Measurements from ENCODE around the gene NCBP3. TPM values are rescaled to one million over a fixed set of nuclear protein-coding genes. Genes with fewer than 3 reads are reported as not detected.

Gene NCBP3
- total RNA-seq, 4 donors from 2014 or later = 22.2 to 25.7 (median 24.3) TPM

- no peak overlapping the region for H3K27ac ChIP-seq
- ATAC-seq = no peak
- TF ChIP-seq, protein P1, sequence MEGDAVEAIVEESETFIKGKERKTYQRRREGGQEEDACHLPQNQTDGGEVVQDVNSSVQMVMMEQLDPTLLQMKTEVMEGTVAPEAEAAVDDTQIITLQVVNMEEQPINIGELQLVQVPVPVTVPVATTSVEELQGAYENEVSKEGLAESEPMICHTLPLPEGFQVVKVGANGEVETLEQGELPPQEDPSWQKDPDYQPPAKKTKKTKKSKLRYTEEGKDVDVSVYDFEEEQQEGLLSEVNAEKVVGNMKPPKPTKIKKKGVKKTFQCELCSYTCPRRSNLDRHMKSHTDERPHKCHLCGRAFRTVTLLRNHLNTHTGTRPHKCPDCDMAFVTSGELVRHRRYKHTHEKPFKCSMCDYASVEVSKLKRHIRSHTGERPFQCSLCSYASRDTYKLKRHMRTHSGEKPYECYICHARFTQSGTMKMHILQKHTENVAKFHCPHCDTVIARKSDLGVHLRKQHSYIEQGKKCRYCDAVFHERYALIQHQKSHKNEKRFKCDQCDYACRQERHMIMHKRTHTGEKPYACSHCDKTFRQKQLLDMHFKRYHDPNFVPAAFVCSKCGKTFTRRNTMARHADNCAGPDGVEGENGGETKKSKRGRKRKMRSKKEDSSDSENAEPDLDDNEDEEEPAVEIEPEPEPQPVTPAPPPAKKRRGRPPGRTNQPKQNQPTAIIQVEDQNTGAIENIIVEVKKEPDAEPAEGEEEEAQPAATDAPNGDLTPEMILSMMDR (IDR thresholded peaks at IDR 0.05) = no peak
- TF ChIP-seq EP300 (IDR thresholded peaks at IDR 0.05) = no peak
- no peak for TF ChIP-seq POLR2A (IDR thresholded peaks at IDR 0.05)
- no peak for TF ChIP-seq POLR2AphosphoS5 (IDR thresholded peaks at IDR 0.05)
- peaks cover 11% of the 10 kb centered on the region for H3K27me3 ChIP-seq
- H3K4me1 ChIP-seq = no peaks in the 10 kb centered on the region
- H3K9me3 ChIP-seq = no peaks in the 10 kb centered on the region
- no peaks in the 10 kb centered on the region for H3K36me3 ChIP-seq
- H3K4me3 ChIP-seq = no peak overlapping the region
- 82 to 86% methylated on average over 4 to 6 of the region's 20 CpGs for WGBS, 2 donors (ENCODE audit: low coverage in 1 of 2)
Observed at GRCh38 chr17:3777366-3778120, 68.5 kb downstream of the NCBP3 start.

GRCh38 chr17:3773966-3774365 lies 72.1 kb downstream of the NCBP3 start:
- TF ChIP-seq EP300 (IDR thresholded peaks at IDR 0.05) (no peak), POLR2A (IDR thresholded peaks at IDR 0.05) (no peak)
- ATAC-seq = no peak
- WGBS, 2 donors (ENCODE audit: low coverage in 1 of 2) = 80% methylated on average over 1 of the region's 3 CpGs; no CpG with 5 or more reads in 1 of the 2 donors
- no peaks in the 10 kb centered on the region for H3K4me1 ChIP-seq
- no peaks in the 10 kb centered on the region for H3K9me3 ChIP-seq
- no peaks in the 10 kb centered on the region for H3K36me3 ChIP-seq
- H3K27ac ChIP-seq = no peak overlapping the region
- H3K4me3 ChIP-seq = no peak overlapping the region
- H3K27me3 ChIP-seq = peaks cover 8% of the 10 kb centered on the region

DNA sequence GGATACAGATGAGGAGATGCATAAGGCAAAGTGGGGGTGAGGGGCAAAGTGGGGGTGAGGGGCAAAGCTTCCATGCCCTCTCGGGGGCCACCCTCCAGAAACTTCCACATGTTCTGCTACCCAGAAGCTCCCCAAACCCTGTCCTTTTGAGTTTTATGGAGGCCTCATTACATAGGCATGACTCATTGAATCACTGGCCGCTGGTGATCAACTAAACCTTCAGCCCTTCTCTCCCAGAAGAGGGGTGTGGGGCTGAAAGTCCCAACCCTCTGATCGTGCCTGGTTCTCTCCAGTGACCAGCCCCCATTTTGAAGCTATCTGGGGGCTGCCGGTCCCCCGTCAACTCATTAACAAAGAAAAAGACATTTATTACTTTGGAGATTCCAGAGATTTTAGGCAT lies 72.5 kb downstream of the NCBP3 start:
- Histone ChIP-seq H3K36me3 (no peaks in the 10 kb centered on the region), H3K4me1 (no peaks in the 10 kb centered on the region), H3K27ac (no peak overlapping the region), H3K9me3 (no peaks in the 10 kb centered on the region), H3K4me3 (no peak overlapping the region), H3K27me3 (peaks cover 8% of the 10 kb centered on the region)
- ATAC-seq = no peak
- WGBS, 2 donors (ENCODE audit: low coverage in 1 of 2) = 69 to 81% methylated on average over 4 to 5 of the region's 5 CpGs
- TF ChIP-seq, protein P1 (IDR thresholded peaks at IDR 0.05) = no peak
- TF ChIP-seq POLR2A (IDR thresholded peaks at IDR 0.05) = no peak

DNA sequence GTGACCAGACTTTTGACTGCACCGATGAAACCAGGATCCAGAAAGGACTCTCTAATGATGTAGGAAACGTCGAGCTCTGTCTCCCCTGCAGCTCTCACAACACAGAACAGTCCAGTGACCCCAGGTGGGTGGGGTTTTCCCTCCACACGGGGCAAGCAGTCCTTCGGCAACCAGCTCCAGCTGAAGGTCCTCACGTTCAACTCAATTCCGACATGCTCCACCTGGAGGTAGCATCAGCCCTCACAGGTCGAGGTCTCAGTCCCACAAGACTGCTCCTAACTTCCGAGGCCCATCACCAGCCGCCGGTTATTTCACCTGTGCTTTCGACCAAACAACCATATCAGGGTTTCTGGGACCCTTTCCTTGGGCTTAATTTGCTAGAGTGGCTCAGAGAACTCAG lies 73.3 kb downstream of the NCBP3 start:
- no peak for ATAC-seq
- no peaks in the 10 kb centered on the region for H3K36me3 ChIP-seq
- H3K9me3 ChIP-seq = peaks cover 0 to 6% (median 0%) of the 10 kb centered on the region in 3 donors
- H3K4me1 ChIP-seq = no peaks in the 10 kb centered on the region
- no peak overlapping the region for H3K27ac ChIP-seq
- H3K4me3 ChIP-seq = no peak overlapping the region
- H3K27me3 ChIP-seq = peaks cover 8% of the 10 kb centered on the region
- no peak for TF ChIP-seq POLR2AphosphoS5 (IDR thresholded peaks at IDR 0.05)
- TF ChIP-seq, protein P1 (IDR thresholded peaks at IDR 0.05) = no peak
- TF ChIP-seq EP300 (IDR thresholded peaks at IDR 0.05) = no peak
- TF ChIP-seq POLR2A (IDR thresholded peaks at IDR 0.05) = no peak
- WGBS, 2 donors (ENCODE audit: low coverage in 1 of 2) = 51 to 60% methylated on average over 2 to 6 of the region's 12 CpGs

DNA sequence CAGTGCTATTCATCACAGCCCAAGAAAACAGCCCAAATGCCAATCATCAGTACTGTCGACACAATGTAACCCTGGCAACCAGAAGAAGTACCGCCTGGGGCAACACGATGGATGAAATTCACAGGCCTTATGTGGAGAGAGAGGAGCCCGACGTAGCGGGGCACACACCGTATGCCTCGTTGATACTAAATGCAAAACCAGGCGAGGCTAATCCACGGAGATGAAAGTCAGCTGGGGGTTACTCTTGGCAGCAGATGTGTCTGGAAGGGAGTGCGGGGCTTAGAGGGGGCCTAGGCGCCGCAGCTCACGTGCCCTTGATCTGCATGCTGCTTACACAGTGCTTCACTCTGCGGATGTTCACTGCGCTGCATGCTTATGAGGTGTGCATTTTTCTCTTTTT lies 74.9 kb downstream of the NCBP3 start:
- WGBS, 2 donors (ENCODE audit: low coverage in 1 of 2) = 49 to 60% methylated on average over 9 to 11 of the region's 16 CpGs
- TF ChIP-seq, protein P1 (IDR thresholded peaks at IDR 0.05) = no peak
- TF ChIP-seq POLR2AphosphoS5 (IDR thresholded peaks at IDR 0.05) (no peak), EP300 (IDR thresholded peaks at IDR 0.05) (no peak), POLR2A (IDR thresholded peaks at IDR 0.05) (no peak)

More for the DNA sequence above, 74.9 kb downstream of the NCBP3 start:
- no peak for ATAC-seq
- no peaks in the 10 kb centered on the region for H3K36me3 ChIP-seq
- H3K4me1 ChIP-seq = no peaks in the 10 kb centered on the region
- H3K4me3 ChIP-seq = no peak overlapping the region
- H3K27me3 ChIP-seq = peaks cover 8% of the 10 kb centered on the region
- H3K27ac ChIP-seq = no peak overlapping the region
- H3K9me3 ChIP-seq = peaks cover 0 to 14% (median 0%) of the 10 kb centered on the region in 3 donors

Measured in gastroesophageal sphincter (tissue), 4 donors.